Upper lobe of left lung (tissue), 6 donors: Measurements from ENCODE around the gene NRXN2. TPM values are rescaled to one million over a fixed set of nuclear protein-coding genes. Genes with fewer than 3 reads are reported as not detected.

Experiments
- ATAC-seq, 2 donors: fragments of 200-7000 bp; cut with Tn5 transposase; one replicate each; pipeline ENCODE4 v1.9.1; 2022; ENCODE audit warnings: mild to moderate bottlenecking in 2 of 2, moderate library complexity in 2 of 2; ENCODE audit not compliant: low FRiP score in 2 of 2
- DNase-seq, 2 donors: peaks; one replicate each; pipeline ENCODE4 v3.0.0-alpha.2; 2019 to 2020
- H3K27ac ChIP-seq, 4 donors: fragments of 200-600 bp; sonication (generic); one replicate each; pipeline ENCODE4 v1.5.1; 2016 to 2019
- H3K27me3 ChIP-seq, 4 donors: fragments of 200-600 bp; sonication (generic); one replicate each; pipeline ENCODE4 v1.5.1; 2017 to 2019
- H3K36me3 ChIP-seq, 4 donors: fragments of 200-600 bp; sonication (generic); one replicate each; pipeline ENCODE4 v1.5.1; 2016 to 2019
- H3K4me1 ChIP-seq, 4 donors: fragments of 200-600 bp; sonication (generic); one replicate each; pipeline ENCODE4 v1.5.1; 2018 to 2019
- H3K4me3 ChIP-seq, 4 donors: fragments of 200-600 bp; sonication (generic); one replicate each; pipeline ENCODE4 v1.5.1; 2017 to 2019; ENCODE audit warnings: mild to moderate bottlenecking in 2 of 4, moderate library complexity in 1 of 4
- H3K9me3 ChIP-seq, 4 donors: fragments of 200-600 bp; sonication (generic); one replicate each; pipeline ENCODE4 v1.5.1; 2018 to 2019
- CTCF ChIP-seq, 6 experiments: fragments of 450-650 bp in 4 of 6; fragments of 200-600 bp in 2 of 6; sonication (generic) in 2 of 6; IDR thresholded peaks; one replicate each; pipeline ENCODE4 v1.5.1; 2016 to 2019; ENCODE audit warnings: antibody characterized with exemption in 6 of 6
- EP300 ChIP-seq, 4 donors: sonication (generic); formaldehyde crosslinking; IDR thresholded peaks; one replicate each; pipeline ENCODE4 v1.5.1; 2017; ENCODE audit warnings: antibody characterized with exemption in 4 of 4, control low read depth in 2 of 4
- POLR2A ChIP-seq, 4 donors: fragments of 450-650 bp; IDR thresholded peaks; one replicate each; pipeline ENCODE4 v1.5.1; 2016 to 2017; ENCODE audit warnings: antibody characterized with exemption in 4 of 4, mild to moderate bottlenecking in 2 of 4
- POLR2AphosphoS5 ChIP-seq, 2 donors: sonication (generic); formaldehyde crosslinking; IDR thresholded peaks; one replicate each; pipeline ENCODE4 v1.5.1; 2017; ENCODE audit warnings: antibody characterized with exemption in 2 of 2
- WGBS, 2 donors: methylation state at CpG; one replicate each; pipeline ENCODE4 v1.1.5; 2017 to 2018; 5-methylcytosine and 5-hydroxymethylcytosine counted together
- total RNA-seq, 6 donors: library from RNA; depleted of rRNA in 4 of 6; stranded (reverse); fragments of >200 nt in 4 of 6; gene quantifications; one replicate each; pipeline versions ENCODE4 v1.1.0 to v1.2.1, GENCODE V29; 2016 to 2021
- donor health status: DM: no; HTN: no; CAD: no; lungs with moderate emphysema.
- donor health status: DM: no; HTN: yes; CAD: no; lungs with severe emphysema.

The NRXN2 gene
- total RNA-seq, 6 donors from 2014 or later = 0.59 to 21.6 (median 2.9) TPM; not detected in 2

- Histone ChIP-seq H3K36me3 (no peaks in the 10 kb centered on the region), H3K4me1 (peaks cover 0 to 12% (median 8%) of the 10 kb centered on the region in 4 donors), H3K27me3 (no peaks in the 10 kb centered on the region), H3K27ac (no peak overlapping the region), H3K9me3 (no peaks in the 10 kb centered on the region), H3K4me3 (no peak overlapping the region)
- WGBS, 2 donors = 69 to 72% methylated on average over 4 to 5 of the region's 5 CpGs
- DNase-seq = no peak
- no peak for ATAC-seq
- no peak for TF ChIP-seq POLR2A (IDR thresholded peaks at IDR 0.05)
- TF ChIP-seq POLR2AphosphoS5 (IDR thresholded peaks at IDR 0.05) = no peak
- TF ChIP-seq CTCF (IDR thresholded peaks at IDR 0.05) = no peak
- no peak for TF ChIP-seq EP300 (IDR thresholded peaks at IDR 0.05)
These were observed 101.5 kb downstream of the NRXN2 start for GRCh38 chr11:64621283-64622019.

GRCh38 chr11:64620381-64620971 is 102.5 kb downstream of the NRXN2 start:
- ATAC-seq = peak in 1 of 2 donors; percentile 5
- Histone ChIP-seq H3K27ac (no peak overlapping the region), H3K4me1 (peaks cover 0 to 12% (median 8%) of the 10 kb centered on the region in 4 donors), H3K27me3 (no peaks in the 10 kb centered on the region), H3K36me3 (no peaks in the 10 kb centered on the region), H3K4me3 (no peak overlapping the region), H3K9me3 (no peaks in the 10 kb centered on the region)
- TF ChIP-seq CTCF (IDR thresholded peaks at IDR 0.05) (no peak), EP300 (IDR thresholded peaks at IDR 0.05) (no peak), POLR2A (IDR thresholded peaks at IDR 0.05) (no peak), POLR2AphosphoS5 (IDR thresholded peaks at IDR 0.05) (no peak)
- 54 to 57% methylated on average over 9 to 13 of the region's 13 CpGs for WGBS, 2 donors
- no peak for DNase-seq

GRCh38 chr11:64619811-64620380 is 103.1 kb downstream of the NRXN2 start:
- H3K9me3 ChIP-seq = no peaks in the 10 kb centered on the region
- peak in 1 of 2 donors; percentile 63 for DNase-seq
- TF ChIP-seq POLR2AphosphoS5 (IDR thresholded peaks at IDR 0.05) = no peak
- no peak for TF ChIP-seq EP300 (IDR thresholded peaks at IDR 0.05)
- no peak for TF ChIP-seq CTCF (IDR thresholded peaks at IDR 0.05)
- TF ChIP-seq POLR2A (IDR thresholded peaks at IDR 0.05) = no peak
- no peak overlapping the region for H3K4me3 ChIP-seq
- peaks cover 0 to 12% (median 6%) of the 10 kb centered on the region in 4 donors for H3K4me1 ChIP-seq
- H3K27ac ChIP-seq = peak overlapping the region in 1 of 4 donors; percentile 52
- ATAC-seq = peak in 1 of 2 donors; percentile 15
- no peaks in the 10 kb centered on the region for H3K27me3 ChIP-seq
- 52 to 62% methylated on average over 2 to 3 of the region's 5 CpGs for WGBS, 2 donors
- H3K36me3 ChIP-seq = no peaks in the 10 kb centered on the region

GRCh38 chr11:64619196-64619595 is 103.8 kb downstream of the NRXN2 start:
- peak in 1 of 2 donors; percentile 49 for DNase-seq
- H3K27ac ChIP-seq = peak overlapping the region in 1 of 4 donors; percentile 52
- H3K4me1 ChIP-seq = peaks cover 0 to 12% (median 6%) of the 10 kb centered on the region in 4 donors
- ATAC-seq = peak in 1 of 2 donors; percentile 17
- TF ChIP-seq CTCF (IDR thresholded peaks at IDR 0.05) (no peak), EP300 (IDR thresholded peaks at IDR 0.05) (no peak), POLR2A (IDR thresholded peaks at IDR 0.05) (no peak), POLR2AphosphoS5 (IDR thresholded peaks at IDR 0.05) (no peak)
- H3K36me3 ChIP-seq = no peaks in the 10 kb centered on the region
- 63 to 77% methylated on average over 4 of the region's 4 CpGs for WGBS, 2 donors
- no peak overlapping the region for H3K4me3 ChIP-seq
- no peaks in the 10 kb centered on the region for H3K27me3 ChIP-seq
- H3K9me3 ChIP-seq = no peaks in the 10 kb centered on the region
